ENCODE measurements around the gene GLDN.

Gene GLDN

GRCh38 chr15:51323749-51324148 is 17.7 kb upstream of the GLDN start:
- DNase-seq, result no peak

GRCh38 chr15:51325167-51325566 is 16.3 kb upstream of the GLDN start:
- DNase-seq, result no peak

GRCh38 chr15:51327081-51327480 is 14.4 kb upstream of the GLDN start:
- no peak for DNase-seq

- DNase-seq, result no peak
Observed at GRCh38 chr15:51328926-51329325, 12.5 kb upstream of the GLDN start.

GRCh38 chr15:51331141-51331540 is 10.3 kb upstream of the GLDN start:
- no peak for DNase-seq

GRCh38 chr15:51332206-51333147 is 9.0 kb upstream of the GLDN start:
- peak; percentile 1 for DNase-seq

- no peak for DNase-seq
Observed at GRCh38 chr15:51333571-51333970, 7.9 kb upstream of the GLDN start.

GRCh38 chr15:51334011-51334451 is 7.4 kb upstream of the GLDN start:
- no peak for DNase-seq

- DNase-seq, result no peak
Observed at GRCh38 chr15:51335087-51335486, 6.4 kb upstream of the GLDN start.

- no peak for DNase-seq
Observed at GRCh38 chr15:51335538-51336410, 5.7 kb upstream of the GLDN start.

GRCh38 chr15:51338496-51338895 is 3.0 kb upstream of the GLDN start, which contains the start of gene CYP19A1:
Gene CYP19A1, minus strand, starts transcription at chr15:51338596. Its CDS starts 95,684 bp downstream, at chr15:51242912.
- no peak for DNase-seq

- DNase-seq, result no peak
Observed at GRCh38 chr15:51342227-51342999, 958 bp downstream of the GLDN start.

- no peak for DNase-seq
Observed at GRCh38 chr15:51343466-51343865, 2.0 kb downstream of the GLDN start.

- no peak for DNase-seq
Observed at GRCh38 chr15:51346136-51346535, 4.7 kb downstream of the GLDN start.

- no peak for DNase-seq
Observed at GRCh38 chr15:51348688-51349087, 7.2 kb downstream of the GLDN start.

GRCh38 chr15:51349156-51349844 is 7.8 kb downstream of the GLDN start:
- DNase-seq, result no peak

- DNase-seq, result no peak
Observed at GRCh38 chr15:51350723-51351122, 9.3 kb downstream of the GLDN start.

GRCh38 chr15:51353976-51354375 is 12.5 kb downstream of the GLDN start:
- no peak for DNase-seq

GRCh38 chr15:51355096-51355495 is 13.6 kb downstream of the GLDN start:
- no peak for DNase-seq

GRCh38 chr15:51356147-51356546 is 14.7 kb downstream of the GLDN start:
- DNase-seq, result no peak

- no peak for DNase-seq
Observed at GRCh38 chr15:51356983-51357382, 15.5 kb downstream of the GLDN start.

- DNase-seq, result no peak
Observed at GRCh38 chr15:51359981-51360380, 18.5 kb downstream of the GLDN start.
